ENCODE data around the gene TBCCD1.
"Not testable (repeated sequence)": the region's sequence is repeated elsewhere in the genome, so short reads cannot be mapped to it uniquely, and the experiment has no call there.

The TBCCD1 gene

GRCh38 chr3:186549497-186549896 is 17.6 kb downstream of the TBCCD1 start:
- no peak for DNase-seq (ENCODE audit: low spot score)

GRCh38 chr3:186544281-186544680 is 22.9 kb downstream of the TBCCD1 start, which contains the start of gene CRYGS:
CRYGS (minus strand) TSS chr3:186544380; CDS start chr3:186544326, 54 bp downstream.
- no peak for DNase-seq (ENCODE audit: low spot score)

- no peak for DNase-seq (ENCODE audit: low spot score)
Observed at GRCh38 chr3:186540835-186541226, 26.3 kb downstream of the TBCCD1 start.

GRCh38 chr3:186540221-186540834 is 26.8 kb downstream of the TBCCD1 start:
- peak; percentile 69 for DNase-seq (ENCODE audit: low spot score)

- no peak for DNase-seq (ENCODE audit: low spot score)
Observed at GRCh38 chr3:186538779-186539178, 28.4 kb downstream of the TBCCD1 start.

GRCh38 chr3:186536883-186537844 is 30.0 kb downstream of the TBCCD1 start:
- DNase-seq (ENCODE audit: low spot score), result no peak

- no peak for DNase-seq (ENCODE audit: low spot score)
Observed at GRCh38 chr3:186534113-186534669, 32.9 kb downstream of the TBCCD1 start.

- peak; percentile 38 for DNase-seq (ENCODE audit: low spot score)
Observed at GRCh38 chr3:186532598-186533072, 34.5 kb downstream of the TBCCD1 start.

GRCh38 chr3:186531694-186532093 is 35.4 kb downstream of the TBCCD1 start:
- not testable (repeated sequence) for DNase-seq (ENCODE audit: low spot score)

GRCh38 chr3:186530415-186530814 is 36.7 kb downstream of the TBCCD1 start:
- DNase-seq (ENCODE audit: low spot score), result no peak

- DNase-seq (ENCODE audit: low spot score), result no peak
Observed at GRCh38 chr3:186529201-186529999, 37.7 kb downstream of the TBCCD1 start.

- no peak for DNase-seq (ENCODE audit: low spot score)
Observed at GRCh38 chr3:186526256-186526606, 40.9 kb downstream of the TBCCD1 start.

- DNase-seq (ENCODE audit: low spot score), result no peak
Observed at GRCh38 chr3:186525369-186526255, 41.5 kb downstream of the TBCCD1 start.

GRCh38 chr3:186524616-186525015 is 42.5 kb downstream of the TBCCD1 start:
- no peak for DNase-seq (ENCODE audit: low spot score)

GRCh38 chr3:186523434-186523833 is 43.7 kb downstream of the TBCCD1 start:
- no peak for DNase-seq (ENCODE audit: low spot score)

- DNase-seq (ENCODE audit: low spot score), result no peak
Observed at GRCh38 chr3:186523022-186523421, 44.1 kb downstream of the TBCCD1 start.

GRCh38 chr3:186520957-186521842 is 45.9 kb downstream of the TBCCD1 start:
- DNase-seq (ENCODE audit: low spot score), result peak; percentile 49

GRCh38 chr3:186520431-186520830 is 46.7 kb downstream of the TBCCD1 start:
- DNase-seq (ENCODE audit: low spot score), result no peak

GRCh38 chr3:186519021-186519658 is 48.0 kb downstream of the TBCCD1 start:
- no peak for DNase-seq (ENCODE audit: low spot score)

Data from iPS-NIHi11 (cell line).